ENCODE data around the gene CCDC61.

CCDC61 gene

GRCh38 chr19:45976178-45976577 lies 19.1 kb upstream of the CCDC61 start:
- H3K79me2 ChIP-seq (ENCODE audit: insufficient read depth, low read depth): no peaks in the 10 kb centered on the region
- no peak overlapping the region for H3K9ac ChIP-seq
- H3K27ac ChIP-seq: no peak overlapping the region
- H4K20me1 ChIP-seq (ENCODE audit: insufficient read depth): no peaks in the 10 kb centered on the region
- H3K27me3 ChIP-seq (ENCODE audit: insufficient read depth, low read depth): peaks cover 61% of the 10 kb centered on the region
- no peaks in the 10 kb centered on the region for H3K4me1 ChIP-seq (ENCODE audit: low read depth, poor library complexity, severe bottlenecking)
- H3K4me3 ChIP-seq (IDR thresholded peaks at IDR 0.05; ENCODE audit: insufficient read depth, low read depth, low read length): no peak overlapping the region
- no peaks in the 10 kb centered on the region for H3K36me3 ChIP-seq (ENCODE audit: insufficient read depth)
- no peak overlapping the region for H3K4me2 ChIP-seq
- no peak overlapping the region for H2AFZ ChIP-seq (ENCODE audit: low read depth)
- no peak for TF ChIP-seq CTCF (conservative IDR thresholded peaks at IDR 0.05; ENCODE audit: low read depth, low read length)

- no peaks in the 10 kb centered on the region for H4K20me1 ChIP-seq (ENCODE audit: insufficient read depth)
- H3K27ac ChIP-seq: no peak overlapping the region
- H3K36me3 ChIP-seq (ENCODE audit: insufficient read depth): no peaks in the 10 kb centered on the region
- H3K27me3 ChIP-seq (ENCODE audit: insufficient read depth, low read depth): peaks cover 62% of the 10 kb centered on the region
- H3K4me1 ChIP-seq (ENCODE audit: low read depth, poor library complexity, severe bottlenecking): no peaks in the 10 kb centered on the region
- H3K79me2 ChIP-seq (ENCODE audit: insufficient read depth, low read depth): no peaks in the 10 kb centered on the region
- H2AFZ ChIP-seq (ENCODE audit: low read depth): no peak overlapping the region
- H3K4me2 ChIP-seq: no peak overlapping the region
- no peak for TF ChIP-seq CTCF (conservative IDR thresholded peaks at IDR 0.05; ENCODE audit: low read depth, low read length)
- no peak overlapping the region for H3K9ac ChIP-seq
- no peak overlapping the region for H3K4me3 ChIP-seq (IDR thresholded peaks at IDR 0.05; ENCODE audit: insufficient read depth, low read depth, low read length)
Observed at GRCh38 chr19:45978156-45978555, 17.1 kb upstream of the CCDC61 start.

GRCh38 chr19:45981350-45981749 lies 13.9 kb upstream of the CCDC61 start:
- no peak overlapping the region for H3K9ac ChIP-seq
- H4K20me1 ChIP-seq (ENCODE audit: insufficient read depth): no peaks in the 10 kb centered on the region
- no peak overlapping the region for H3K4me3 ChIP-seq (IDR thresholded peaks at IDR 0.05; ENCODE audit: insufficient read depth, low read depth, low read length)
- no peak overlapping the region for H2AFZ ChIP-seq (ENCODE audit: low read depth)
- TF ChIP-seq CTCF (conservative IDR thresholded peaks at IDR 0.05; ENCODE audit: low read depth, low read length): no peak
- peaks cover 58% of the 10 kb centered on the region for H3K27me3 ChIP-seq (ENCODE audit: insufficient read depth, low read depth)
- H3K79me2 ChIP-seq (ENCODE audit: insufficient read depth, low read depth): no peaks in the 10 kb centered on the region
- H3K27ac ChIP-seq: no peak overlapping the region
- no peak overlapping the region for H3K4me2 ChIP-seq
- no peaks in the 10 kb centered on the region for H3K36me3 ChIP-seq (ENCODE audit: insufficient read depth)
- H3K4me1 ChIP-seq (ENCODE audit: low read depth, poor library complexity, severe bottlenecking): no peaks in the 10 kb centered on the region

- no peak overlapping the region for H3K9ac ChIP-seq
- no peaks in the 10 kb centered on the region for H3K79me2 ChIP-seq (ENCODE audit: insufficient read depth, low read depth)
- H3K27ac ChIP-seq: no peak overlapping the region
- H3K27me3 ChIP-seq (ENCODE audit: insufficient read depth, low read depth): peaks cover 39% of the 10 kb centered on the region
- H3K36me3 ChIP-seq (ENCODE audit: insufficient read depth): no peaks in the 10 kb centered on the region
- H3K4me3 ChIP-seq (IDR thresholded peaks at IDR 0.05; ENCODE audit: insufficient read depth, low read depth, low read length): no peak overlapping the region
- H3K4me2 ChIP-seq: no peak overlapping the region
- H3K4me1 ChIP-seq (ENCODE audit: low read depth, poor library complexity, severe bottlenecking): peaks cover 12% of the 10 kb centered on the region
- no peaks in the 10 kb centered on the region for H4K20me1 ChIP-seq (ENCODE audit: insufficient read depth)
- TF ChIP-seq CTCF (conservative IDR thresholded peaks at IDR 0.05; ENCODE audit: low read depth, low read length): no peak
- H2AFZ ChIP-seq (ENCODE audit: low read depth): no peak overlapping the region
Observed at GRCh38 chr19:45985321-45985720, 9.9 kb upstream of the CCDC61 start.
